GM12874 (cell line): ENCODE measurements around the gene RRP7A.

ENCODE experiments used
- TF ChIP-seq, protein P1 (sequence below): IDR thresholded peaks from 2 replicates; pipeline ENCODE4 v1.5.1; 2011; ENCODE audit warnings: low read depth, mild to moderate bottlenecking, control low read depth, low read length, moderate library complexity; ENCODE audit not compliant: insufficient read depth

Gene RRP7A

DNA sequence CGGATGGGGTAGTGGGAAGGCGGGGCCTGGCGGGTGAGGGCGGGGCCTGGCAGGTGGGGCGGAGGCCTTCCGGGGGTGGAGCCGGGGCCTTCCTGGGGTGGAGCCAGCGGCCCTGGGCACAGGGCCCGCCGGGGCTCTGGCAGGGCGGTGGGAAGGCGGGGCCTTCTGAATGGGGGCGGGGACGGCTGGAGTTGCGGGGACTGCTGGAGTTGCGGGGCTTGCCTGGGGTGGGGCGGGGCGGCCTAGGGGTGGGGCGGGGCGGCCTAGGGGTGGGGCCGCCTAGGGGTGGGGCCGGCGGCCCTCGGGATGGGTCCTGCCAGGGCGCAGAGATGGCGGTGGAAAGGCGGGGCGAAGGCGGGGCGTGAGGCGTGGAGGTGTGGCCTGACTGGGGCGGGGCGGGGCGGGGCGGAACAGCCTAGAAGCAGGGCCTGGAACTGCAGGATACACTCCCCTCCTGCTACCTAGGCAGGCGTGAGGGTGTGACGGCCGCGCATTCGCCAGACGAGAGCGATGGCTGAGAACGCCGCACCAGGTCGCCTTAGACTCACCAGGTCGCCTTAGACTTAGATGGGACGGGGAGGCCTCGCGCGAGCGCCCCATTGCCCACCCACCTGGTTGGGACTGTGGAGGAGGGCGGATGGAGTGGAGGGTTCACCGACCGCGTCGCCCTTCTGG, 19.3 kb downstream of the RRP7A start:
- TF ChIP-seq, protein P1, sequence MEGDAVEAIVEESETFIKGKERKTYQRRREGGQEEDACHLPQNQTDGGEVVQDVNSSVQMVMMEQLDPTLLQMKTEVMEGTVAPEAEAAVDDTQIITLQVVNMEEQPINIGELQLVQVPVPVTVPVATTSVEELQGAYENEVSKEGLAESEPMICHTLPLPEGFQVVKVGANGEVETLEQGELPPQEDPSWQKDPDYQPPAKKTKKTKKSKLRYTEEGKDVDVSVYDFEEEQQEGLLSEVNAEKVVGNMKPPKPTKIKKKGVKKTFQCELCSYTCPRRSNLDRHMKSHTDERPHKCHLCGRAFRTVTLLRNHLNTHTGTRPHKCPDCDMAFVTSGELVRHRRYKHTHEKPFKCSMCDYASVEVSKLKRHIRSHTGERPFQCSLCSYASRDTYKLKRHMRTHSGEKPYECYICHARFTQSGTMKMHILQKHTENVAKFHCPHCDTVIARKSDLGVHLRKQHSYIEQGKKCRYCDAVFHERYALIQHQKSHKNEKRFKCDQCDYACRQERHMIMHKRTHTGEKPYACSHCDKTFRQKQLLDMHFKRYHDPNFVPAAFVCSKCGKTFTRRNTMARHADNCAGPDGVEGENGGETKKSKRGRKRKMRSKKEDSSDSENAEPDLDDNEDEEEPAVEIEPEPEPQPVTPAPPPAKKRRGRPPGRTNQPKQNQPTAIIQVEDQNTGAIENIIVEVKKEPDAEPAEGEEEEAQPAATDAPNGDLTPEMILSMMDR: no peak

DNA sequence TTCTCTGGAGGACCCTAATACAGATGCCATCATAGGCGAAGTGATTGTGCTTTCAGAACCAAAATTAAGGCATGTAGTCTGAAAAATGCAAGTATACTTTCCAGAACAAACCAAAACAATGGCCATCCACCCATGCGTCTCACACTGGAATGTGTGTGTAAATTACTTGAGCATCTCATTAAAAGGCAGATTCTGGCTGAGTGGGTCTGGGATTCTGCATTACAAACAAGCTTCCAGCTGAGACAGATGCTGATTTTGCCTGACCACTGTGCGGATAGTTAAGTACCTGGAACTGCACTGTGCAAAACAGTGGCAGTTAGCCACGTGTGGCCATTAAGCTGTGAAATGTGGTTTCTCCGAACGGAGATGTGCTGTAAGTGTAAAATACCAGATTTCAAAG, 26.2 kb downstream of the RRP7A start:
- TF ChIP-seq, protein P1: no peak

DNA sequence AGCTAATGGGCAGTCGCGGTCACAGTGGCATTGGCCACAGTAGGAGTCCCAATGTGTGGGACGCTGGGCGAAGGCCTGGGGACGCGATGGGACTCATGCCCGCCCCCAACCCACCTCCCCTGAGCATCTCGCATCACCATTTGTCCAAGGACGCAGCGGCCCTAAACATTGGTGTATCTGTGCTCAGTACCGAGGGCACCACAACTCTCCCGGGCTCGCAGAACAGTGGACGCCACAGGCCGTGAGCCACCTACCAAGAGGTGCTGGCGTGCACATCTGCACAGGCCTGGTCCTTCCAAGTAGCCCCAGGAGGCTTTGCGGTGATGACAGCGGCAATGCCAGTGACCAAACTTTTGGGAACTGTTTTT, 27.3 kb downstream of the RRP7A start:
- TF ChIP-seq, protein P1: no peak

DNA sequence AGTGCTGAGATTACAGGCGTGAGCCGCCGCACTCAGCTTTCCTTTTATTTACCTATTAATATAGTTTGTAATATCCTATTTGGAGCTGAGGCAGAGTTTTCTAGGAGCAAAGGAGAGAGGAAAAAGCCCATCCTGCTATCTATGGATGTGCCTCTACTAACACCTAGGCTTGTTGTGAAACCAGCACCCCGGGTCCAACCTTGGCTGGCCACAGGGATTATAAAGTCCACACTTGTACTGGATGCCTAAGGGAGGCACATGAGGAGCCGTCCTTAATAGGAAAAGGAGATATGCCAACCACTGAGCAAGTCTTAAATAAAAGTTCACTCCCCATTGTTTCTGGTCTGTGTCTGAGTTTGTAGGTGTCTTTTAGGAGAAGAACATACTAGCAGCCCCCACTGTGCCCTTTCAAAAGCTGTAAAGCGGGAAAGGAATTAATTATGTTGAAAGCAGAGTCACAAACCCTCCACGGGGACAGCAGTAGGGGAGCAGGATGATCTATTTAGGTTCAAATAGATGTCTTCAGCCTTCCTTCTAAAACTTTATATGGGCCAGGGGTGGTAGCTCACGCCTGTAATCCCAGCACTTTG, 29.3 kb downstream of the RRP7A start:
- TF ChIP-seq, protein P1: no peak

DNA sequence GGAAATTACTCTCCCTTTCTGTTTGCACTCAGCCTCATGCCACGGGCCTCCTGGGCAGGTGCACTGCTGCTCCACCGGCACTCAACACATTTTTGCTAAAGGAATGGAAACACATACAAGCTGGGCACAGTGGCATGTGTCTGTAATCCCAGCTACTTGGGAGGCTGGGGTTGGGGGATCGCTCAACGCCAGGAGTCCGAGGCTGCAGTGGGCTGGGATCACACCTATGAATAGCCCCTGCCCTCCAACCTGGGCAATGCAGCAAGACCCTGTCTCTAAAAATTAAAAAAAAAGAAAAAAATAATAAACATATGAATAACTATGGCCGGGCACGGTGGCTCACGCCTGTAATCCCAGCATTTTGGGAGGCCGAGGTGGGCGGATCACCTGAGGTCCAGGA, 30.6 kb downstream of the RRP7A start:
- TF ChIP-seq, protein P1: no peak

DNA sequence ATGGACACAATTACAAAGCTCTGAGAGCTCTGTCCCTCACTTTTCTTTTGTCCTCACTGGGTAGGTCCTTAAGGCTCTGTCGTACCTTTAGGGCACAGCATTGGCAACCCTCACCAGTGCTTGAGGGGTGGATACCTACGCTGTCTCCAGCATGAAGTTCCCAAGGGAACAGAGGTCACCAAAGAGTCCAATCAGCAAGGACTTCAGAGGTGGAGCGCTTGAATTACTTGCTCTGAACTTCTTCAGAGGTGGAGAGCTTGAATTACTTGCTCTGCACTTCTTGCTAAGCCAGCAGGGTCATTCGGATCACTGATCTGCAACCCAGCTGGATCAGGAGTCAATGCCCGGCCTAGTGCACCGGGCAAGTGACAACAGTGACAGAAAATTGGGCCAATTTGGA, 35.1 kb downstream of the RRP7A start:
- TF ChIP-seq, protein P1: no peak

DNA sequence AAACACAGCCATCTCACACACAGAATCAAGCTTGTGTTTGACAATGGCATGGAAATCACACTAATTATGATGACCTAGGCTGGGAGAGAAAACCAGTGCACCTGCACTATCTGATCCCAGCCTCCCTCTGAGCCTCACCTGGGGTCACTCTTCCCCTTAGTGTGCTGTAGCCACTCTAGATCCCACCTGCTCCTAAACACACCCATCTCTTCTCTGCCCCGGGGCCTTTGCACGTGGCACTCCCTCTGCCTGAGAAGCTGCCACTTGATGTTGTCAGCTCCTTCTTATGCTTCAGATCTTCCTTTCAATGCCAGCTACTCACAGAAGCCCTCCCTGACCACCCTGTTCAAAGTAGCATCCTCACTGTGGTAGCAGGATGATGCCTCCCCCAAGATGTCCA, 44.5 kb downstream of the RRP7A start:
- TF ChIP-seq, protein P1: no peak
